Neural progenitor cell (in vitro differentiated cells): Measurements from ENCODE around the gene RGPD8.

Experiments
- EZH2 ChIP-seq: fragments of 200-600 bp; sonication (generic); IDR thresholded peaks from 2 replicates; pipeline ENCODE4 v1.6.1; 2017; ENCODE audit warnings: antibody characterized with exemption, mild to moderate bottlenecking, moderate library complexity
- EZH2phosphoT487 ChIP-seq: fragments of 200-600 bp; sonication (generic); IDR thresholded peaks from 2 replicates; pipeline ENCODE4 v1.6.1; 2017; ENCODE audit warnings: antibody characterized with exemption
- TF ChIP-seq, protein P1 (sequence below): fragments of 200-600 bp; sonication (generic); IDR thresholded peaks from 2 replicates; pipeline ENCODE4 v1.5.1; 2017; ENCODE audit warnings: antibody characterized with exemption, mild to moderate bottlenecking

DNA sequence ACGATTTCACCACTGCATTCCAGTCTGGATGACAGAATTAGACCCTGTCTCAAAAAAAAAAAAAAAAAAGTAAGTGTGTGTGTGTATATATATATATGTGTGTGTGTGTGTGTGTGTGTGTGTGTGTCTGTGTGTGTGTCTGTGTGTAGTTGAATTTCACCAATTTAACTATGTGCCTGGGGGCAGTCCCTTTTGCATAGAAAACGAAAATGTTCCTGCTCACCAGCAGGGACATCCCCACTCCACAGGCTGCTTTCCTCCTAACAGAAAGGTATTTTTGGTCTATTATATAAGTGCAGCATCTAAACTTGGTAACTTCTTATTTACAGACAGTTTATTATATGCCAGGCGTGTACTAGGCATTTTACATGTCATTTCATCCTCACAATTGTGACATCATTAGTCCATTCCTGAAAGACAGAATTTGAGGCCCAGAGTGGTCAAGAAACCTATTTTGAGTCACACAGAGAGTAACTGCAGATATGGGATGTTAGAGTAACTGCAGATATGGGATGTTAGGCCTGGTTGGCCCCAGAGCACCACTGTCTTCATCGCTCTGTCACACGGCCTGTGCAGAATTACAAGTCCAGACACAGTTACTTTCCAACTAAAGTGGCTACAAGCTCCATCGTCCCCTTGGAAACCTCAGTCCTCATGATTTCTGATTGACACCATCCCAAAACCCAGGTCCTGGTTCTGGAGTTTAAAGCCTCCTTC, 39.3 kb upstream of the RGPD8 start:
- TF ChIP-seq, protein P1, sequence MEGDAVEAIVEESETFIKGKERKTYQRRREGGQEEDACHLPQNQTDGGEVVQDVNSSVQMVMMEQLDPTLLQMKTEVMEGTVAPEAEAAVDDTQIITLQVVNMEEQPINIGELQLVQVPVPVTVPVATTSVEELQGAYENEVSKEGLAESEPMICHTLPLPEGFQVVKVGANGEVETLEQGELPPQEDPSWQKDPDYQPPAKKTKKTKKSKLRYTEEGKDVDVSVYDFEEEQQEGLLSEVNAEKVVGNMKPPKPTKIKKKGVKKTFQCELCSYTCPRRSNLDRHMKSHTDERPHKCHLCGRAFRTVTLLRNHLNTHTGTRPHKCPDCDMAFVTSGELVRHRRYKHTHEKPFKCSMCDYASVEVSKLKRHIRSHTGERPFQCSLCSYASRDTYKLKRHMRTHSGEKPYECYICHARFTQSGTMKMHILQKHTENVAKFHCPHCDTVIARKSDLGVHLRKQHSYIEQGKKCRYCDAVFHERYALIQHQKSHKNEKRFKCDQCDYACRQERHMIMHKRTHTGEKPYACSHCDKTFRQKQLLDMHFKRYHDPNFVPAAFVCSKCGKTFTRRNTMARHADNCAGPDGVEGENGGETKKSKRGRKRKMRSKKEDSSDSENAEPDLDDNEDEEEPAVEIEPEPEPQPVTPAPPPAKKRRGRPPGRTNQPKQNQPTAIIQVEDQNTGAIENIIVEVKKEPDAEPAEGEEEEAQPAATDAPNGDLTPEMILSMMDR, result no peak
- TF ChIP-seq EZH2, result no peak
- no peak for TF ChIP-seq EZH2phosphoT487
